HG03280 (cell line): ENCODE data around the gene NHSL2.

Experiments
- ATAC-seq: cut with Tn5 transposase; IDR thresholded peaks from one replicate; pipeline ENCODE4 v1.9.1; 2021; ENCODE audit warnings: mild to moderate bottlenecking, moderate library complexity; ENCODE audit not compliant: unreplicated experiment

NHSL2 gene

GRCh38 chrX:71989768-71990426, 79.3 kb downstream of the NHSL2 start:
- ATAC-seq = no peak

GRCh38 chrX:71990518-71990917, 79.9 kb downstream of the NHSL2 start:
- no peak for ATAC-seq

- no peak for ATAC-seq
Observed at GRCh38 chrX:71991164-71991563, 80.5 kb downstream of the NHSL2 start.

GRCh38 chrX:71992711-71993110, 82.1 kb downstream of the NHSL2 start:
- ATAC-seq = no peak

- ATAC-seq = no peak
Observed at GRCh38 chrX:71993371-71993770, 82.7 kb downstream of the NHSL2 start.

GRCh38 chrX:71994601-71995000, 84.0 kb downstream of the NHSL2 start:
- no peak for ATAC-seq

- ATAC-seq = no peak
Observed at GRCh38 chrX:71995122-71995521, 84.5 kb downstream of the NHSL2 start.

- no peak for ATAC-seq
Observed at GRCh38 chrX:71996136-71996535, 85.5 kb downstream of the NHSL2 start.

GRCh38 chrX:71996826-71997225, 86.2 kb downstream of the NHSL2 start:
- no peak for ATAC-seq

GRCh38 chrX:71997320-71997719, 86.7 kb downstream of the NHSL2 start:
- no peak for ATAC-seq

- ATAC-seq = no peak
Observed at GRCh38 chrX:71998836-71999509, 88.3 kb downstream of the NHSL2 start.

- no peak for ATAC-seq
Observed at GRCh38 chrX:71999535-71999934, 88.9 kb downstream of the NHSL2 start.

- no peak for ATAC-seq
Observed at GRCh38 chrX:72001471-72001870, 90.8 kb downstream of the NHSL2 start.

GRCh38 chrX:72001906-72002305, 91.3 kb downstream of the NHSL2 start:
- no peak for ATAC-seq

- no peak for ATAC-seq
Observed at GRCh38 chrX:72002875-72003274, 92.2 kb downstream of the NHSL2 start.

- ATAC-seq = no peak
Observed at GRCh38 chrX:72003811-72004750, 93.4 kb downstream of the NHSL2 start.

GRCh38 chrX:72005046-72005445, 94.4 kb downstream of the NHSL2 start:
- ATAC-seq = no peak

GRCh38 chrX:72006461-72006860, 95.8 kb downstream of the NHSL2 start:
- no peak for ATAC-seq

- ATAC-seq = no peak
Observed at GRCh38 chrX:72009731-72010130, 99.1 kb downstream of the NHSL2 start.

GRCh38 chrX:72011734-72012133, 101.1 kb downstream of the NHSL2 start:
- ATAC-seq = no peak

- no peak for ATAC-seq
Observed at GRCh38 chrX:72015383-72015782, 104.7 kb downstream of the NHSL2 start.
